T47D (cell line): Measurements from ENCODE around the gene CAMK1D.
A peak's percentile ranks its signal among the peaks of the same experiment; 100 is the strongest.

Experiments used
- DNase-seq, 2 experiments: peaks; one replicate each; pipeline versions ENCODE4 v3.0.0 to v3.0.0-alpha.2; 2011 to 2012; ENCODE audit warnings: low read depth in 1 of 2, low spot score in 1 of 2
- JUND ChIP-seq: IDR thresholded peaks from 2 replicates; pipeline ENCODE4 v1.6.1; 2012; ENCODE audit warnings: low read depth
- in situ Hi-C: cut with HindIII; loops from 2 replicates; pipeline ENCODE4 v1.10.0; 2016; ENCODE audit warnings: low sequenced_read_pairs, low pct_unique_long_range_greater_than_20kb

The CAMK1D gene

GRCh38 chr10:12463459-12463838 lies 114.1 kb downstream of the CAMK1D start:
- in situ Hi-C loops = no loop called here
- no peak for TF ChIP-seq JUND
- DNase-seq = no peak

GRCh38 chr10:12465385-12466136 lies 116.2 kb downstream of the CAMK1D start:
- TF ChIP-seq JUND = no peak
- in situ Hi-C loops = no loop called here
- DNase-seq = no peak

- in situ Hi-C loops = no loop called here
- TF ChIP-seq JUND = no peak
- no peak for DNase-seq
These were observed 117.5 kb downstream of the CAMK1D start for GRCh38 chr10:12466704-12467305.

- DNase-seq = no peak
- in situ Hi-C loops = no loop called here
- TF ChIP-seq JUND = no peak
These were observed 120.0 kb downstream of the CAMK1D start for GRCh38 chr10:12469345-12469744.

GRCh38 chr10:12470719-12471118 lies 121.4 kb downstream of the CAMK1D start:
- in situ Hi-C loops = no loop called here
- TF ChIP-seq JUND = no peak
- no peak for DNase-seq

GRCh38 chr10:12471135-12471534 lies 121.8 kb downstream of the CAMK1D start:
- TF ChIP-seq JUND = no peak
- peak in 1 of 2 experiments; percentile 82 for DNase-seq
- in situ Hi-C loops = no loop called here

GRCh38 chr10:12473491-12473890 lies 124.1 kb downstream of the CAMK1D start:
- in situ Hi-C loops = no loop called here
- no peak for DNase-seq
- no peak for TF ChIP-seq JUND

GRCh38 chr10:12474727-12475412 lies 125.5 kb downstream of the CAMK1D start:
- DNase-seq = no peak
- no peak for TF ChIP-seq JUND
- in situ Hi-C loops = no loop called here

GRCh38 chr10:12476656-12477055 lies 127.3 kb downstream of the CAMK1D start:
- in situ Hi-C loops = no loop called here
- no peak for TF ChIP-seq JUND
- DNase-seq = no peak

GRCh38 chr10:12479437-12479844 lies 130.1 kb downstream of the CAMK1D start:
- TF ChIP-seq JUND = no peak
- no peak for DNase-seq
- in situ Hi-C loops = no loop called here

- DNase-seq = no peak
- no peak for TF ChIP-seq JUND
- in situ Hi-C loops = no loop called here
These were observed 130.6 kb downstream of the CAMK1D start for GRCh38 chr10:12479924-12480323.

GRCh38 chr10:12480440-12480839 lies 131.1 kb downstream of the CAMK1D start:
- no peak for TF ChIP-seq JUND
- in situ Hi-C loops = no loop called here
- DNase-seq = no peak

- DNase-seq = no peak
- TF ChIP-seq JUND = no peak
- in situ Hi-C loops = no loop called here
These were observed 132.6 kb downstream of the CAMK1D start for GRCh38 chr10:12481924-12482323.
